ENCODE data around the gene ETV6.

Gene ETV6

GRCh38 chr12:11879306-11879705 is 229.8 kb downstream of the ETV6 start:
- H3K9me3 Mint-ChIP-seq, result peaks cover 3% of the 10 kb centered on the region
- peak overlapping the region; percentile 26 for H3K27ac Mint-ChIP-seq

DNA sequence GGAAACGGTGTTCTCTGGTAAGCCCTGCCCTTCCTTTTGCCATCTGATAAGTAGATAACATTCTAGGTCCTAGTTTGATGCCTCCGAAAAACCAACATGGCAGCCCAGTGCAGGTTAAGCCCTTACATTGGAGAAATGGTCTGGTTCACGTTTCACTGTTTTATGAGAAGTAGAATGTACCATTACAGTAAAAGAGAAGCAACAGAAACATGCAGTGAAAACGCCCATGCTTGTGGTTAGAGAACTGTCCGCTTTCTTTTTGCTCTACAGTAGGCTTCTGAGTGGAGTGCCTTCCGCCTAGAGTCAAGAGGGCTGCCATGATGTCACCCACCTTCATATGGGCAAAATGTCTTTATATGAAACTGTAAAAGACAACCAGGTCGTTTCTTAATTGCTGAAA is 230.9 kb downstream of the ETV6 start:
- Mint-ChIP-seq H3K4me3 (no peak overlapping the region), H3K9me3 (peaks cover 3% of the 10 kb centered on the region), H3K36me3 (ENCODE audit: low read depth) (peaks cover 48% of the 10 kb centered on the region), H3K27ac (no peak overlapping the region), H3K4me1 (peaks cover 49% of the 10 kb centered on the region), H3K27me3 (ENCODE audit: low read depth, poor library complexity) (no peaks in the 10 kb centered on the region)
- no peak for DNase-seq
- TF ChIP-seq CTCF (IDR thresholded peaks at IDR 0.05), result no peak

More at GRCh38 chr12:11879306-11879705, 229.8 kb downstream of the ETV6 start:
- Mint-ChIP-seq H3K36me3 (ENCODE audit: low read depth) (peaks cover 39% of the 10 kb centered on the region), H3K4me3 (no peak overlapping the region), H3K4me1 (peaks cover 38% of the 10 kb centered on the region), H3K27me3 (ENCODE audit: low read depth, poor library complexity) (no peaks in the 10 kb centered on the region)
- no peak for DNase-seq
- no peak for TF ChIP-seq CTCF (IDR thresholded peaks at IDR 0.05)

DNA sequence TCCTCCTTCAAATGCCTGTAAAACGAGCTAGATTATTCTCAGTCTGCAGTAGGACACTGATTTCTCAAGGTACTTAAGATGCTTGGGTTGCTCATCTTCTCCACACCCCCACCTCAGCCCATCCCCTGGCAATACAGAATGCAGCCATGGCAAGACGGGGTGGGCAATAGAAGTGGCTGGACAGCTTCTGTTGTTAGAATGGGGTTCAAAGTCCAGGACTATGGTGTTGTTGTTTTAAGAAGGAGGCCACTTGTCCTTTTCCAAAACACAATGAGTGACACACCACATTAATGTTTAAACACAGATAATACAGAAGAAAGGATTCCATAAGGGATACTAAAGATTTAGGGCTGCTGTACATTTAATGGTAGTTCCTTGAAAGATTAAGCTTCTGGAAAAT is 232.4 kb downstream of the ETV6 start:
- H3K4me3 Mint-ChIP-seq, result no peak overlapping the region
- no peak for DNase-seq
- no peaks in the 10 kb centered on the region for H3K27me3 Mint-ChIP-seq (ENCODE audit: low read depth, poor library complexity)
- H3K4me1 Mint-ChIP-seq, result peaks cover 50% of the 10 kb centered on the region
- H3K27ac Mint-ChIP-seq, result no peak overlapping the region
- H3K36me3 Mint-ChIP-seq (ENCODE audit: low read depth), result peaks cover 63% of the 10 kb centered on the region
- H3K9me3 Mint-ChIP-seq, result peaks cover 8% of the 10 kb centered on the region
- TF ChIP-seq CTCF (IDR thresholded peaks at IDR 0.05), result no peak

- no peak for DNase-seq
- Mint-ChIP-seq H3K36me3 (ENCODE audit: low read depth) (peaks cover 69% of the 10 kb centered on the region), H3K27me3 (ENCODE audit: low read depth, poor library complexity) (no peaks in the 10 kb centered on the region), H3K4me1 (peaks cover 44% of the 10 kb centered on the region), H3K27ac (no peak overlapping the region), H3K4me3 (no peak overlapping the region), H3K9me3 (peaks cover 9% of the 10 kb centered on the region)
- TF ChIP-seq CTCF (IDR thresholded peaks at IDR 0.05), result no peak
These were observed 233.0 kb downstream of the ETV6 start for GRCh38 chr12:11882301-11883019.

- DNase-seq, result no peak
- H3K27me3 Mint-ChIP-seq (ENCODE audit: low read depth, poor library complexity), result no peaks in the 10 kb centered on the region
- peaks cover 30% of the 10 kb centered on the region for H3K4me1 Mint-ChIP-seq
- peaks cover 15% of the 10 kb centered on the region for H3K9me3 Mint-ChIP-seq
- peaks cover 85% of the 10 kb centered on the region for H3K36me3 Mint-ChIP-seq (ENCODE audit: low read depth)
- H3K4me3 Mint-ChIP-seq, result no peak overlapping the region
- TF ChIP-seq CTCF (IDR thresholded peaks at IDR 0.05), result no peak
- H3K27ac Mint-ChIP-seq, result peak overlapping the region; percentile 52
These were observed 234.6 kb downstream of the ETV6 start for GRCh38 chr12:11884116-11884515.

DNA sequence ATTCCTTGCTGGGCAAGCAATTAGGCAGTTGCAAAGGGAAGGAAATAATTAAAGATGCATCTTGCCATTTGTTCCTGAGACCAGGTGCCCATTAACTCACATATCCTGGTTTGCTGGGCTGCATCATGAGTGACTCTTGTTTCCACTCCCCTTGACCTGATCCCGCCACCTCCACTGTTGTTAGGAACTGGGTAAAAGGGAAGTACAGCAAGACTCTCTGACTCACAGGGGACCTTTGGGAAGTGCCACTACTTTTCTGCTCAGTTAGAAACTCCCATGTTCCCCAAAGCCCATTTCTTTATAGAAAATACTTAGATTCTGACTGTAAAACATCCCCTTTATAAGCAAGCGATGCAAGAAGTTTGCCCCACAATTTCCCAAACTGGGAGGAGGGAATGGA is 235.2 kb downstream of the ETV6 start:
- no peak for TF ChIP-seq CTCF (IDR thresholded peaks at IDR 0.05)
- Mint-ChIP-seq H3K4me1 (peaks cover 25% of the 10 kb centered on the region), H3K27ac (peak overlapping the region; percentile 37), H3K9me3 (peaks cover 15% of the 10 kb centered on the region), H3K27me3 (ENCODE audit: low read depth, poor library complexity) (no peaks in the 10 kb centered on the region), H3K4me3 (no peak overlapping the region), H3K36me3 (ENCODE audit: low read depth) (peaks cover 85% of the 10 kb centered on the region)
- DNase-seq, result no peak
